HEK293 (cell line): ENCODE data around the gene DAAM1.

Experiments
- CTCF ChIA-PET: fragments of 350-600 bp; formaldehyde crosslinking; extraction: SDS; loops from one replicate; lab custom pipeline; 2021; ENCODE audit warnings: antibody characterized with exemption; lab: Yijun Ruan, JAX
- POLR2A ChIA-PET: fragments of 300-600 bp; formaldehyde crosslinking; extraction: SDS; loops from one replicate; lab custom pipeline; 2020; ENCODE audit warnings: antibody characterized with exemption, inconsistent platforms; lab: Yijun Ruan, JAX
- H3K27ac ChIP-seq: fragments of 200-500 bp; sonication (Bioruptor generic); 2 replicates; pipeline ENCODE4 v1.5.1; 2014; ENCODE audit warnings: low read depth, low read length, control low read depth, inconsistent platforms; ENCODE audit errors: extremely low read depth
- H3K36me3 ChIP-seq, 2 experiments: fragments of 200-500 bp in 1 of 2; sonication (Bioruptor generic) in 1 of 2; 1 replicate in 1 of 2; 2 replicates in 1 of 2; pipeline ENCODE4 v1.5.1; 2014 to 2017; ENCODE audit warnings: inconsistent platforms in 2 of 2, low read length in 2 of 2; ENCODE audit not compliant: control insufficient read depth in 2 of 2, insufficient read depth in 1 of 2
- H3K4me1 ChIP-seq: fragments of 200-500 bp; sonication (Bioruptor generic); 2 replicates; pipeline ENCODE4 v1.5.1; 2014; ENCODE audit warnings: mild to moderate bottlenecking, low read length, inconsistent platforms; ENCODE audit not compliant: control insufficient read depth, insufficient read depth
- H3K4me3 ChIP-seq: 2 replicates; pipeline ENCODE4 v1.5.1; 2011; ENCODE audit warnings: low read depth, mild to moderate bottlenecking, control low read depth, low read length, moderate library complexity
- H3K9me3 ChIP-seq: fragments of 200-500 bp; sonication (Bioruptor generic); 2 replicates; pipeline ENCODE4 v1.5.1; 2014; ENCODE audit warnings: low read depth, low read length, inconsistent platforms; ENCODE audit not compliant: control insufficient read depth, insufficient read depth
- ATF2 ChIP-seq: fragments of 450-650 bp; formaldehyde crosslinking; IDR thresholded peaks from 2 replicates; pipeline ENCODE4 v1.5.1; 2016; ENCODE audit warnings: missing biosample characterization, missing genetic modification characterization, low read depth
- FEZF1 ChIP-seq: fragments of 450-650 bp; formaldehyde crosslinking; IDR thresholded peaks from 2 replicates; pipeline ENCODE4 v1.5.1; 2016; ENCODE audit warnings: missing biosample characterization, missing genetic modification characterization
- GLI2 ChIP-seq: fragments of 450-650 bp; formaldehyde crosslinking; IDR thresholded peaks from 2 replicates; pipeline ENCODE4; 2017; ENCODE audit warnings: missing biosample characterization, missing genetic modification characterization, low read depth, borderline replicate concordance
- TRIM28 ChIP-seq: IDR thresholded peaks from 2 replicates; pipeline ENCODE4 v1.6.1; 2011; ENCODE audit warnings: low read length, control low read depth, borderline replicate concordance
- YY2 ChIP-seq: fragments of 450-650 bp; formaldehyde crosslinking; IDR thresholded peaks from 2 replicates; pipeline ENCODE4 v1.5.1; 2016; ENCODE audit warnings: missing biosample characterization, missing genetic modification characterization
- ZNF324 ChIP-seq: fragments of 450-650 bp; formaldehyde crosslinking; IDR thresholded peaks from 2 replicates; pipeline ENCODE4 v1.5.1; 2016; ENCODE audit warnings: missing biosample characterization, missing genetic modification characterization
- ZNF341 ChIP-seq: fragments of 450-650 bp; formaldehyde crosslinking; IDR thresholded peaks from 2 replicates; pipeline ENCODE4; 2016; ENCODE audit warnings: low read depth, missing biosample characterization, missing genetic modification characterization
- ZNF394 ChIP-seq: fragments of 450-650 bp; formaldehyde crosslinking; IDR thresholded peaks from 2 replicates; pipeline ENCODE4 v1.5.1; 2016; ENCODE audit warnings: missing biosample characterization, missing genetic modification characterization, mild to moderate bottlenecking, moderate library complexity, borderline replicate concordance
- ZNF621 ChIP-seq: fragments of 450-650 bp; formaldehyde crosslinking; IDR thresholded peaks from 2 replicates; pipeline ENCODE4 v1.5.1; 2017; ENCODE audit warnings: missing biosample characterization, missing genetic modification characterization
- ZNF624 ChIP-seq: fragments of 450-650 bp; formaldehyde crosslinking; IDR thresholded peaks from 2 replicates; pipeline ENCODE4 v1.5.1; 2017; ENCODE audit warnings: missing biosample characterization, missing genetic modification characterization
- ZNF664 ChIP-seq: fragments of 450-650 bp; formaldehyde crosslinking; IDR thresholded peaks from 2 replicates; pipeline ENCODE4 v1.5.1; 2016; ENCODE audit warnings: missing biosample characterization, missing genetic modification characterization
- ZNF747 ChIP-seq: fragments of 450-650 bp; formaldehyde crosslinking; IDR thresholded peaks from 2 replicates; pipeline ENCODE4 v1.5.1; 2016; ENCODE audit warnings: missing biosample characterization, missing genetic modification characterization
- ZNF776 ChIP-seq: fragments of 450-650 bp; formaldehyde crosslinking; IDR thresholded peaks from 2 replicates; pipeline ENCODE4 v1.5.0; 2017; ENCODE audit warnings: missing biosample characterization, missing genetic modification characterization, borderline replicate concordance
- ZNF785 ChIP-seq: fragments of 450-650 bp; formaldehyde crosslinking; IDR thresholded peaks from 2 replicates; pipeline ENCODE4 v1.5.1; 2016; ENCODE audit warnings: missing biosample characterization, missing genetic modification characterization
- ZNF837 ChIP-seq: fragments of 450-650 bp; formaldehyde crosslinking; IDR thresholded peaks from 2 replicates; pipeline ENCODE4 v1.5.1; 2016; ENCODE audit warnings: missing biosample characterization, missing genetic modification characterization
- ZXDB ChIP-seq: fragments of 450-650 bp; formaldehyde crosslinking; IDR thresholded peaks from 2 replicates; pipeline ENCODE4 v1.5.1; 2016; ENCODE audit warnings: missing biosample characterization, missing genetic modification characterization
- TF ChIP-seq, protein P1 (sequence below): fragments of 450-650 bp; formaldehyde crosslinking; IDR thresholded peaks from 2 replicates; pipeline ENCODE4 v1.5.1; 2017; ENCODE audit warnings: missing biosample characterization, missing genetic modification characterization
- TF ChIP-seq, protein P2 (sequence below): fragments of 450-650 bp; formaldehyde crosslinking; IDR thresholded peaks from 2 replicates; pipeline ENCODE4 v1.5.1; 2016; ENCODE audit warnings: missing biosample characterization, missing genetic modification characterization
- TF ChIP-seq, protein P3 (sequence below): fragments of 450-650 bp; formaldehyde crosslinking; IDR thresholded peaks from 2 replicates; pipeline ENCODE4 v1.5.1; 2016; ENCODE audit warnings: missing biosample characterization, missing genetic modification characterization
- TF ChIP-seq, protein P4 (sequence below): fragments of 450-650 bp; formaldehyde crosslinking; IDR thresholded peaks from 2 replicates; pipeline ENCODE4 v1.5.1; 2016; ENCODE audit warnings: missing biosample characterization, missing genetic modification characterization

The DAAM1 gene

GRCh38 chr14:59271256-59271655 lies 82.8 kb downstream of the DAAM1 start (continued):
- TF ChIP-seq ZNF324 (tag by site-specific recombination): no peak
- TF ChIP-seq YY2 (tag by site-specific recombination): no peak

DNA sequence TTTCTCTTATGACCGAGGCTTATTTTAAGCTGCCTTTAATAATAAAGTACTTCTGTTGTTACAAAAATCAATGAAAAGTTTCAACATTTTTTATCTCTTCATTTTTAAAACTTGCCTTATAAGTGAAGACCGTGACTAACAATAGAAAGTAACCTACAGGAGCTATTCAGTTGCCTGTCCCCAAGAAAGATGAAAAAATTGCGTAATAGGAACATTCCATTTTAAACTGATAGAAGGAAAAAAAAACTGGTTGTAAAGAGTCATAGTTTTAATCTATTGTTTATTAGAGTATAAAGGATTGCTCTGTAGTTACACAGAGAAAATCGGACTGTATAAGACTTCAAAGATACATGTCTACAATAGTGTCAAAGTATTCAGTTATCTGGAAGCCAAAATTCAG lies 83.3 kb downstream of the DAAM1 start:
- Histone ChIP-seq H3K4me3 (no peak overlapping the region), H3K9me3 (no peaks in the 10 kb centered on the region), H3K4me1 (peaks cover 20% of the 10 kb centered on the region), H3K36me3 (no peaks in the 10 kb centered on the region), H3K27ac (no peak overlapping the region)
- ChIA-PET POLR2A (no interaction called here), CTCF (interaction anchor here (0.6 to 0.9 kb wide), 3 partner anchors 9 to 61 kb away, joined by 3 read pairs; no protein-coding TSS in a partner anchor)
- TF ChIP-seq FEZF1 (no peak), GLI2 (tag by site-specific recombination) (no peak), ATF2 (no peak), ZNF776 (tag by site-specific recombination) (no peak), ZNF624 (tag by site-specific recombination) (no peak), ZNF621 (no peak), ZNF341 (tag by site-specific recombination) (no peak)
- TF ChIP-seq, protein P1, sequence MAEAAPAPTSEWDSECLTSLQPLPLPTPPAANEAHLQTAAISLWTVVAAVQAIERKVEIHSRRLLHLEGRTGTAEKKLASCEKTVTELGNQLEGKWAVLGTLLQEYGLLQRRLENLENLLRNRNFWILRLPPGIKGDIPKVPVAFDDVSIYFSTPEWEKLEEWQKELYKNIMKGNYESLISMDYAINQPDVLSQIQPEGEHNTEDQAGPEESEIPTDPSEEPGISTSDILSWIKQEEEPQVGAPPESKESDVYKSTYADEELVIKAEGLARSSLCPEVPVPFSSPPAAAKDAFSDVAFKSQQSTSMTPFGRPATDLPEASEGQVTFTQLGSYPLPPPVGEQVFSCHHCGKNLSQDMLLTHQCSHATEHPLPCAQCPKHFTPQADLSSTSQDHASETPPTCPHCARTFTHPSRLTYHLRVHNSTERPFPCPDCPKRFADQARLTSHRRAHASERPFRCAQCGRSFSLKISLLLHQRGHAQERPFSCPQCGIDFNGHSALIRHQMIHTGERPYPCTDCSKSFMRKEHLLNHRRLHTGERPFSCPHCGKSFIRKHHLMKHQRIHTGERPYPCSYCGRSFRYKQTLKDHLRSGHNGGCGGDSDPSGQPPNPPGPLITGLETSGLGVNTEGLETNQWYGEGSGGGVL (tag by site-specific recombination): no peak

GRCh38 chr14:59272633-59273032 lies 84.2 kb downstream of the DAAM1 start:
- peaks cover 21% of the 10 kb centered on the region for H3K4me1 ChIP-seq
- no peak overlapping the region for H3K27ac ChIP-seq
- ChIA-PET CTCF (interaction anchor here (1.2 kb wide), 1 partner anchor 79 kb away, joined by 3 read pairs; no protein-coding TSS in a partner anchor), POLR2A (no interaction called here)
- no peak overlapping the region for H3K4me3 ChIP-seq
- no peak for TF ChIP-seq ZNF664 (tag by site-specific recombination)
- no peak for TF ChIP-seq ZNF785 (tag by site-specific recombination)
- TF ChIP-seq, protein P2, sequence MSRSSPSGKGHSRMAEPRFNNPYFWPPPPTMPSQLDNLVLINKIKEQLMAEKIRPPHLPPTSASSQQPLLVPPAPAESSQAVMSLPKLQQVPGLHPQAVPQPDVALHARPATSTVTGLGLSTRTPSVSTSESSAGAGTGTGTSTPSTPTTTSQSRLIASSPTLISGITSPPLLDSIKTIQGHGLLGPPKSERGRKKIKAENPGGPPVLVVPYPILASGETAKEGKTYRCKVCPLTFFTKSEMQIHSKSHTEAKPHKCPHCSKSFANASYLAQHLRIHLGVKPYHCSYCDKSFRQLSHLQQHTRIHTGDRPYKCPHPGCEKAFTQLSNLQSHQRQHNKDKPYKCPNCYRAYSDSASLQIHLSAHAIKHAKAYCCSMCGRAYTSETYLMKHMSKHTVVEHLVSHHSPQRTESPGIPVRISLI (tag by site-specific recombination): no peak
- TF ChIP-seq, protein P3, sequence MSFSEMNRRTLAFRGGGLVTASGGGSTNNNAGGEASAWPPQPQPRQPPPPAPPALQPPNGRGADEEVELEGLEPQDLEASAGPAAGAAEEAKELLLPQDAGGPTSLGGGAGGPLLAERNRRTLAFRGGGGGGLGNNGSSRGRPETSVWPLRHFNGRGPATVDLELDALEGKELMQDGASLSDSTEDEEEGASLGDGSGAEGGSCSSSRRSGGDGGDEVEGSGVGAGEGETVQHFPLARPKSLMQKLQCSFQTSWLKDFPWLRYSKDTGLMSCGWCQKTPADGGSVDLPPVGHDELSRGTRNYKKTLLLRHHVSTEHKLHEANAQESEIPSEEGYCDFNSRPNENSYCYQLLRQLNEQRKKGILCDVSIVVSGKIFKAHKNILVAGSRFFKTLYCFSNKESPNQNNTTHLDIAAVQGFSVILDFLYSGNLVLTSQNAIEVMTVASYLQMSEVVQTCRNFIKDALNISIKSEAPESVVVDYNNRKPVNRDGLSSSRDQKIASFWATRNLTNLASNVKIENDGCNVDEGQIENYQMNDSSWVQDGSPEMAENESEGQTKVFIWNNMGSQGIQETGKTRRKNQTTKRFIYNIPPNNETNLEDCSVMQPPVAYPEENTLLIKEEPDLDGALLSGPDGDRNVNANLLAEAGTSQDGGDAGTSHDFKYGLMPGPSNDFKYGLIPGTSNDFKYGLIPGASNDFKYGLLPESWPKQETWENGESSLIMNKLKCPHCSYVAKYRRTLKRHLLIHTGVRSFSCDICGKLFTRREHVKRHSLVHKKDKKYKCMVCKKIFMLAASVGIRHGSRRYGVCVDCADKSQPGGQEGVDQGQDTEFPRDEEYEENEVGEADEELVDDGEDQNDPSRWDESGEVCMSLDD (tag by site-specific recombination): no peak
- TF ChIP-seq ZXDB (tag by site-specific recombination): no peak
- TF ChIP-seq ZNF324 (tag by site-specific recombination): no peak
- TF ChIP-seq, protein P4, sequence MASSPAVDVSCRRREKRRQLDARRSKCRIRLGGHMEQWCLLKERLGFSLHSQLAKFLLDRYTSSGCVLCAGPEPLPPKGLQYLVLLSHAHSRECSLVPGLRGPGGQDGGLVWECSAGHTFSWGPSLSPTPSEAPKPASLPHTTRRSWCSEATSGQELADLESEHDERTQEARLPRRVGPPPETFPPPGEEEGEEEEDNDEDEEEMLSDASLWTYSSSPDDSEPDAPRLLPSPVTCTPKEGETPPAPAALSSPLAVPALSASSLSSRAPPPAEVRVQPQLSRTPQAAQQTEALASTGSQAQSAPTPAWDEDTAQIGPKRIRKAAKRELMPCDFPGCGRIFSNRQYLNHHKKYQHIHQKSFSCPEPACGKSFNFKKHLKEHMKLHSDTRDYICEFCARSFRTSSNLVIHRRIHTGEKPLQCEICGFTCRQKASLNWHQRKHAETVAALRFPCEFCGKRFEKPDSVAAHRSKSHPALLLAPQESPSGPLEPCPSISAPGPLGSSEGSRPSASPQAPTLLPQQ (tag by site-specific recombination): no peak
- no peak for TF ChIP-seq ZNF747 (tag by site-specific recombination)
- no peak for TF ChIP-seq TRIM28
- TF ChIP-seq ZNF837 (tag by site-specific recombination): no peak
- no peak for TF ChIP-seq ZNF394
- H3K36me3 ChIP-seq: no peaks in the 10 kb centered on the region
- H3K9me3 ChIP-seq: no peaks in the 10 kb centered on the region
